Thyroid gland (tissue), 4 donors: ENCODE data around the gene TMPRSS13. TPM values are rescaled to one million over a fixed set of nuclear protein-coding genes. Genes with fewer than 3 reads are reported as not detected.

Experiments used
- DNase-seq, 2 donors: peaks; one replicate each; pipeline ENCODE4 v3.0.0-alpha.2; 2019
- H3K27ac ChIP-seq, 3 donors: fragments of 200-600 bp; sonication (generic); 1 replicate in 2 of 3; 2 replicates in 1 of 3; pipeline ENCODE4 v1.5.1; 2016 to 2019; ENCODE audit warnings: mild to moderate bottlenecking in 1 of 3, moderate library complexity in 1 of 3
- H3K27me3 ChIP-seq: fragments of 200-600 bp; sonication (generic); one replicate; pipeline ENCODE4 v1.5.1; 2019
- H3K36me3 ChIP-seq, 2 donors: fragments of 200-600 bp; sonication (generic); one replicate each; pipeline ENCODE4 v1.5.1; 2016 to 2019
- H3K4me1 ChIP-seq, 2 donors: fragments of 200-600 bp; sonication (generic); one replicate each; pipeline ENCODE4 v1.5.1; 2017 to 2019
- H3K4me3 ChIP-seq, 3 donors: fragments of 200-600 bp; sonication (generic); replicated peaks in 1 of 3; 1 replicate in 2 of 3; 2 replicates in 1 of 3; pipeline ENCODE4 v1.5.1; 2016; ENCODE audit warnings: mild to moderate bottlenecking in 1 of 3
- H3K9me3 ChIP-seq: fragments of 200-600 bp; sonication (generic); one replicate; pipeline ENCODE4 v1.5.1; 2017
- POLR2A ChIP-seq, 2 donors: fragments of 450-650 bp; IDR thresholded peaks; one replicate each; pipeline ENCODE4 v1.6.1; 2017; ENCODE audit warnings: antibody characterized with exemption in 2 of 2, mild to moderate bottlenecking in 2 of 2, moderate library complexity in 1 of 2
- WGBS, 2 donors: methylation state at CpG; one replicate each; pipeline ENCODE4 v1.1.5; 2017; 5-methylcytosine and 5-hydroxymethylcytosine counted together
- intact Hi-C: fragments of 100-400 bp; cut with DNase I; formaldehyde crosslinking; loops from one replicate; pipeline ENCODE4 v1.15.1; 2023
- total RNA-seq, 4 donors: library from RNA; depleted of rRNA; stranded (reverse); fragments of >200 nt; gene quantifications; one replicate each; pipeline ENCODE4 v1.2.3, GENCODE V29; 2016
- TF ChIP-seq, protein P1 (sequence below), 6 experiments: fragments of 200-600 bp in 3 of 6; fragments of 450-650 bp in 3 of 6; sonication (generic) in 3 of 6; IDR thresholded peaks; one replicate each; pipeline ENCODE4 v1.5.1; 2016 to 2019; ENCODE audit warnings: antibody characterized with exemption in 6 of 6, mild to moderate bottlenecking in 2 of 6, inconsistent platforms in 1 of 6, moderate library complexity in 1 of 6

TMPRSS13 gene
- total RNA-seq, 4 donors from 2014 or later, result 8.5 to 24.3 (median 13.0) TPM

DNA sequence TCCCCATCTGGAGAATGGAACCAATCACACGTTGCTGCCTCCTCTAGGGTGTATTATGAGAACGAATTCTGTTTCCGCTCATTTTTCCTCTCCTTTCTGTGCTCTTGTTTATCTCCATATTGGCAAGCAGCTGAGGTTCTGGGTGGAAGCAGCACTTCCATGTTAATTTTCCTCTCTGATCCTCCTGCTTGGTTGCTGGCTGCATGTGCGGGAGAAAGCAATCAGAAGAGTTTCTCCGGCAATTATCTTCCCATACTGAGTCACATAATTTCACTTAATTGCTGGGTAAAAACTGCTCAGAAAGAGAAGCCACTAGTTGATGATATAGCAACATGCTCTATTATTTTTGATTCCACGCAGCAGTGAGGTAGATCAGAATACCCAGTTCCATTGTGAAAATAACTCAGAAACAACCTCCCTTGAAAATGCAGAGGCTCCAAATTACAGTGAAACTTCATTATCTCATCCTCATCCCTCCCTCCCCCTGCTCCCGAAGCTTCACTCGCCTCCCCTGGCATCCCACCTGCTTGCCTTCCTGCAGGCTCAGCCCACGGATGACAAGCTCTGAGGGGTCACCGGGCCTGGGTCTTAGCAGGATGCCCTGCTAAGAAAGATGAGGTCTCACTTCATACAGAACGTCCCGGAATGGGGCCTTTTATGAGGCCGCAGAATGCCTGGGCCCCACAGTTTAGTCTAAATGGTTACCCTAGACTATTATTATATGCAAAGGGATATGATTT is 73.1 kb downstream of the TMPRSS13 start:
- no peak for TF ChIP-seq POLR2A (IDR thresholded peaks at IDR 0.05)
- TF ChIP-seq, protein P1, sequence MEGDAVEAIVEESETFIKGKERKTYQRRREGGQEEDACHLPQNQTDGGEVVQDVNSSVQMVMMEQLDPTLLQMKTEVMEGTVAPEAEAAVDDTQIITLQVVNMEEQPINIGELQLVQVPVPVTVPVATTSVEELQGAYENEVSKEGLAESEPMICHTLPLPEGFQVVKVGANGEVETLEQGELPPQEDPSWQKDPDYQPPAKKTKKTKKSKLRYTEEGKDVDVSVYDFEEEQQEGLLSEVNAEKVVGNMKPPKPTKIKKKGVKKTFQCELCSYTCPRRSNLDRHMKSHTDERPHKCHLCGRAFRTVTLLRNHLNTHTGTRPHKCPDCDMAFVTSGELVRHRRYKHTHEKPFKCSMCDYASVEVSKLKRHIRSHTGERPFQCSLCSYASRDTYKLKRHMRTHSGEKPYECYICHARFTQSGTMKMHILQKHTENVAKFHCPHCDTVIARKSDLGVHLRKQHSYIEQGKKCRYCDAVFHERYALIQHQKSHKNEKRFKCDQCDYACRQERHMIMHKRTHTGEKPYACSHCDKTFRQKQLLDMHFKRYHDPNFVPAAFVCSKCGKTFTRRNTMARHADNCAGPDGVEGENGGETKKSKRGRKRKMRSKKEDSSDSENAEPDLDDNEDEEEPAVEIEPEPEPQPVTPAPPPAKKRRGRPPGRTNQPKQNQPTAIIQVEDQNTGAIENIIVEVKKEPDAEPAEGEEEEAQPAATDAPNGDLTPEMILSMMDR (IDR thresholded peaks at IDR 0.05), result no peak
- Histone ChIP-seq H3K9me3 (no peaks in the 10 kb centered on the region), H3K27ac (peak overlapping the region in 1 of 3 donors; percentile 52), H3K27me3 (no peaks in the 10 kb centered on the region), H3K36me3 (no peaks in the 10 kb centered on the region), H3K4me1 (peaks cover 13 to 25% of the 10 kb centered on the region in 2 donors), H3K4me3 (no peak overlapping the region)
- WGBS, 2 donors, result 81 to 83% methylated on average over 13 of the region's 13 CpGs
- no peak for DNase-seq
- intact Hi-C loops, result no loop called here

DNA sequence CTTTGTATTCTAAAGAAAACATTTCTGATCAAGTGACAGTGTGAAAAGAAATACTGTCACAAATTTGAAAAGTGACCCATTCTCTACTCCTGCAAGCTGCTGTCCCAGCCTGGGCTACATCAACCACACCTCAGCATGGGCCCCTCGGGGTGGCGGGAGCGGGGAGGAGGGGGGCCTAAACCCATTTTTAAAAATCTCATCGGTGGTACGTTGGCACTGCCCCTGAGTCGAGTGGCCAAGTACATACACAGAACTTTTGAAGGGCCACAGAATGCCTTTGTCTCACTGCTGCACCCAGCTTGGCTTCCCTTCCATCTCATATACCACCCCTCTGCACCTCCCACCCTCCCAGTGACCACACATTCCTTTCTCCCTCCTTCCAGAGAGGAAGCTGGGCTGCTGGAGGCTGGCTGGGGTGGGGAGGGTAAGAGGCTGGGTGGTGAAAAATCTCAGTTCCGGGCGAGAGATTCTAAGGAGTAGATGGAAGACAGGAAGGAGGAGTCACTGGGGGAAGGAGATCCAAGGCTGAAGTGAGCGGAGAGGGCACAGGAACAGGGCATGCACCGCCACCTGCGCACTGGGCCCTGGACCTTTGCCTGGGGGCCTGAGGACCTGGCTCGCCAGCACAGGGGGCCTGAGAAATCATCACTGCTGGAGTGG is 73.9 kb downstream of the TMPRSS13 start:
- Histone ChIP-seq H3K4me3 (no peak overlapping the region), H3K27me3 (no peaks in the 10 kb centered on the region), H3K36me3 (no peaks in the 10 kb centered on the region), H3K9me3 (no peaks in the 10 kb centered on the region), H3K27ac (peak overlapping the region in 2 of 3 donors; percentile 22 to 52), H3K4me1 (peaks cover 13 to 24% of the 10 kb centered on the region in 2 donors)
- WGBS, 2 donors, result 23 to 44% methylated on average over 12 of the region's 12 CpGs
- intact Hi-C loops, result no loop called here
- TF ChIP-seq, protein P1 (IDR thresholded peaks at IDR 0.05), result no peak
- no peak for TF ChIP-seq POLR2A (IDR thresholded peaks at IDR 0.05)
- peak; percentile 30 to 35 for DNase-seq

DNA sequence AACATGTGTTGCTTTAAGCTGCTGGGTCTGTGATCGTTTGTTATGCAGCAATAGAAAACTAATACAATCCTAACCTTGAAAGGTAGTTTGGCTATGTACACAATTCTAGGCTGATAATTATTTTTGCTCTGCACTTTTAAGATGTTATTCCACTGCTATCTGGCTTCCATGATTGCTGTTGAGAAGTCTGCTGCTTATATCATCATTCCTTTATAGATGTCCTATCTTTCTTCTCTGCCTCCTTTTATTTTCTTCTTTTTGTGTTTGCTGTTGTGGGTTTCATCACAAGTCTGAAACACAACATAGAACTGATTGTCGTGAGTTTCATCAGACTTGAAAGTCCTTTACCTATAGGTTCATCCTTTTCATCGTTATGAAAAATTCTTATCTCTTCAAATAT is 76.9 kb downstream of the TMPRSS13 start:
- H3K27ac ChIP-seq, result no peak overlapping the region
- 64 to 65% methylated on average over 3 of the region's 3 CpGs for WGBS, 2 donors

DNA sequence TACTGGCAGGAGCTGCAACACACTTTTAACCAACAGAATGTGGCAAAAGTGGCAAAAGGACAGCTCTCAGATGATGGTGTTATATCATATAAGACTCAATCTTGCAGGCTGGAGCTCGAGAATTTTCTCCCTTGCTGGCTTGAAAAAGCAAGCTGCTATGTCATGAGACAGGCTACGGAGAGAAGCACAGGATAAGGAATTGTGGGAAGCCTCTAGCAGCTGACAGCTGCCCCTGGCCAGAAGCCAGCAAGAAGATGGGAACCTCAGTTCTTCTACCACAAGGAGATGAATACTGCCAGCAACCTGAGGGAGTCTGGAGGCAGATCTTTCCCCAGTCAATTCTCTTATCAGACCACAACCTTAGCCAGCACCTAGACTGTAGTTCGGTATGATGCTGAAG is 77.3 kb downstream of the TMPRSS13 start:
- TF ChIP-seq POLR2A (IDR thresholded peaks at IDR 0.05), result no peak
- TF ChIP-seq, protein P1 (IDR thresholded peaks at IDR 0.05), result no peak
- Histone ChIP-seq H3K9me3 (no peaks in the 10 kb centered on the region), H3K27ac (no peak overlapping the region), H3K36me3 (no peaks in the 10 kb centered on the region), H3K4me1 (peaks cover 13 to 24% of the 10 kb centered on the region in 2 donors), H3K4me3 (no peak overlapping the region), H3K27me3 (no peaks in the 10 kb centered on the region)
- no peak for DNase-seq
- WGBS, 2 donors, result 81% methylated on average over 3 of the region's 3 CpGs
- intact Hi-C loops, result no loop called here

More for the DNA sequence above, 76.9 kb downstream of the TMPRSS13 start:
- H3K9me3 ChIP-seq, result no peaks in the 10 kb centered on the region
- DNase-seq, result no peak
- no peaks in the 10 kb centered on the region for H3K27me3 ChIP-seq
- H3K4me1 ChIP-seq, result peaks cover 13 to 24% of the 10 kb centered on the region in 2 donors
- TF ChIP-seq POLR2A (IDR thresholded peaks at IDR 0.05), result no peak
- TF ChIP-seq, protein P1 (IDR thresholded peaks at IDR 0.05), result no peak
- H3K36me3 ChIP-seq, result no peaks in the 10 kb centered on the region
- intact Hi-C loops, result no loop called here
- H3K4me3 ChIP-seq, result no peak overlapping the region

DNA sequence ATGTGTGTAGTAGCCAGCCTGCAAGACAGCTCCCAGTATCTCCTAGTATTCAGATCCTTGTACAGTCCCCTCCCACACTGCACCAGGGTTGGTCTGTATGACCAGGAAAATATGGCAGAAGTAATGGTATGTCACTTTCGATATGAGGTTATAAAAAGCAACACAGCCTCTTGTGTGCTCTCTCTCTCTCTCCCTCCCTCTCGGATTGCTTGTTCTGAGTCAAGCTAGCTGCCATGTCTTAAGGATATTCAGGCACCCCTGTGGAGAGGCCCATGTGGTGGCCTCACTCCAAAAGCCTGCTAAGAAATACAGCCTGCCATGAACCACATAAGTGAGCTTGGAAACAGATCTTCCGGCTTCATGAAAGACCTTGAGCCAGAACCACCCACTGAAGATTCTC is 78.1 kb downstream of the TMPRSS13 start:
- peaks cover 13 to 17% of the 10 kb centered on the region in 2 donors for H3K4me1 ChIP-seq
- H3K36me3 ChIP-seq, result no peaks in the 10 kb centered on the region
- H3K9me3 ChIP-seq, result no peaks in the 10 kb centered on the region
- TF ChIP-seq, protein P1 (IDR thresholded peaks at IDR 0.05), result no peak
- no peak for TF ChIP-seq POLR2A (IDR thresholded peaks at IDR 0.05)
- no peaks in the 10 kb centered on the region for H3K27me3 ChIP-seq
- intact Hi-C loops, result no loop called here
- DNase-seq, result no peak
- WGBS, 2 donors, result 37 to 47% methylated on average over 3 of the region's 3 CpGs
- H3K4me3 ChIP-seq, result no peak overlapping the region
- H3K27ac ChIP-seq, result no peak overlapping the region
